ENCODE results near the gene DDX24. TPM values are rescaled to one million over a fixed set of nuclear protein-coding genes. Genes with fewer than 3 reads are reported as not detected.

The DDX24 gene
- total RNA-seq, 1 donor from 2014 or later: 97.3 TPM

DNA sequence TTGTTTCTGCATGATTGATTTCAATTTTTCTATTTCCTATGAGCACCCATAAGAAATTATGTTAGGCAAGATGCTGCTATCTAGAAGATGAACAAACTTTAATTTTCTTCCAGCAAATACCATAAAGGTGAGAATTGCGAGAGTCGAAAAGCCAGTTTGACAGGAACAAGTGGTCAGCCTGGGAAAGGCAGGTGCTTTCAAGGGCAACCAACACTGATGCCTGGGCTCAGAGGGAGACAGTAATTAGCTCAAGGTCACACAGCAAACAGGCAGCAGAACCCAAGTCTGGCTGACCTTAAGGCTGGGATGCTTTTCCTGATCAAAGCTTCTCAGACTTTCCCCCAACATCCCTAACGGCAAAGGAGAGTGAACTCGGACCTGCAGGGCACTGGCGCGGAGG is 61.7 kb downstream of the DDX24 start:
- no peak for DNase-seq (ENCODE audit: low read depth)
- TF ChIP-seq, protein P1, sequence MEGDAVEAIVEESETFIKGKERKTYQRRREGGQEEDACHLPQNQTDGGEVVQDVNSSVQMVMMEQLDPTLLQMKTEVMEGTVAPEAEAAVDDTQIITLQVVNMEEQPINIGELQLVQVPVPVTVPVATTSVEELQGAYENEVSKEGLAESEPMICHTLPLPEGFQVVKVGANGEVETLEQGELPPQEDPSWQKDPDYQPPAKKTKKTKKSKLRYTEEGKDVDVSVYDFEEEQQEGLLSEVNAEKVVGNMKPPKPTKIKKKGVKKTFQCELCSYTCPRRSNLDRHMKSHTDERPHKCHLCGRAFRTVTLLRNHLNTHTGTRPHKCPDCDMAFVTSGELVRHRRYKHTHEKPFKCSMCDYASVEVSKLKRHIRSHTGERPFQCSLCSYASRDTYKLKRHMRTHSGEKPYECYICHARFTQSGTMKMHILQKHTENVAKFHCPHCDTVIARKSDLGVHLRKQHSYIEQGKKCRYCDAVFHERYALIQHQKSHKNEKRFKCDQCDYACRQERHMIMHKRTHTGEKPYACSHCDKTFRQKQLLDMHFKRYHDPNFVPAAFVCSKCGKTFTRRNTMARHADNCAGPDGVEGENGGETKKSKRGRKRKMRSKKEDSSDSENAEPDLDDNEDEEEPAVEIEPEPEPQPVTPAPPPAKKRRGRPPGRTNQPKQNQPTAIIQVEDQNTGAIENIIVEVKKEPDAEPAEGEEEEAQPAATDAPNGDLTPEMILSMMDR (IDR thresholded peaks at IDR 0.05; ENCODE audit: insufficient read depth, low read length, poor library complexity, severe bottlenecking): no peak
- no peaks in the 10 kb centered on the region for H3K27me3 ChIP-seq (ENCODE audit: control insufficient read depth, insufficient read depth, low read length)
- no peak overlapping the region for H3K4me3 ChIP-seq (ENCODE audit: low read depth, low read length)
- no peaks in the 10 kb centered on the region for H3K36me3 ChIP-seq (ENCODE audit: control insufficient read depth, insufficient read depth, low read length)

DNA sequence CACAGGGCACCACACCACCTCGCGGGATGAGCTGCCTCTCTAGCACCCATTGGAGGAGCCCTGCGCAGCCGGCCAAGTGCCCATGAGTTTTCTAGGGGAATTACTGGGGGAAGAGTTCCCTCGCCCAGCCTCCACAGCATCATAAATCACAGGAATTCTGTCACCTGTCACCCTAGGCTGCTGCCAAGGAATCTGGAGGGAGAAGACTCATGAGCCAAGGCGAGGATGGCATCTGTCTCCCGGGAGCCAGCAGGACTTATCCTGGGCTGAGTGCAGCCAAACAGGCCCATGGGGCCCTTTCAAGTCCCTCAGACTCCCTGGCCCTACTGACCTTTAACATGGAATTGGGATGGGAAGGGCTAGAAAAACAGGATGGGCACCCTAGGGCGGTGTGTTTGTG is 62.7 kb downstream of the DDX24 start:
- H3K4me3 ChIP-seq (ENCODE audit: low read depth, low read length): no peak overlapping the region
- no peaks in the 10 kb centered on the region for H3K36me3 ChIP-seq (ENCODE audit: control insufficient read depth, insufficient read depth, low read length)
- TF ChIP-seq, protein P1 (IDR thresholded peaks at IDR 0.05; ENCODE audit: insufficient read depth, low read length, poor library complexity, severe bottlenecking): no peak
- no peak for DNase-seq (ENCODE audit: low read depth)
- no peaks in the 10 kb centered on the region for H3K27me3 ChIP-seq (ENCODE audit: control insufficient read depth, insufficient read depth, low read length)

DNA sequence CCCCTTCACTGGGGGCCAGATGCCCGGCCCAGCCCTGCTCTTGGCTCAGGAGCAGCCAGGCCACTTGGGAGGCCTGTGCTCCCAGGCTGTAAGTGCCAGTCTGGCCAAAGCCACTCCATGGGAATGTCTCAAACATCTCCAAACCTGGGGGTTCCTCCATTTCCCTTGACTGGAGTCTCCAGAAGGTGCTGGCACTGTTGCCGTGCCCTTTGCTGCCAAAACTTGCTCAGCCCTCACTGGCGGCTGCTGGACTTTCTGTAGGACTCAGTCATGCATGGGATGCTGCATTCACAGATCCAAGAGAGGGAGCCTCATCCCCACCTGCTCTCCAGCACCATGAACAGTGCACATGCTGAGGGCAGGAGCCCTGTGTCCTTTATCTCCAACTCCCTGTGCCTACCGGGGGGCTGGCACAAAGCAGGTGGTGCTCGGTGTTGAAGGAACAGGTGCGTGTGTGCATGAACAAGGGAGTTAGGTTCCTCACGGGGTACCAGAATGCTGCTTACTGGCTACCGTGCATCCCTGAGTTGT is 64.5 kb downstream of the DDX24 start:
- Histone ChIP-seq H3K4me3 (ENCODE audit: low read depth, low read length) (no peak overlapping the region), H3K27me3 (ENCODE audit: control insufficient read depth, insufficient read depth, low read length) (no peaks in the 10 kb centered on the region), H3K36me3 (ENCODE audit: control insufficient read depth, insufficient read depth, low read length) (no peaks in the 10 kb centered on the region)
- TF ChIP-seq, protein P1 (IDR thresholded peaks at IDR 0.05; ENCODE audit: insufficient read depth, low read length, poor library complexity, severe bottlenecking): no peak
- no peak for DNase-seq (ENCODE audit: low read depth)

DNA sequence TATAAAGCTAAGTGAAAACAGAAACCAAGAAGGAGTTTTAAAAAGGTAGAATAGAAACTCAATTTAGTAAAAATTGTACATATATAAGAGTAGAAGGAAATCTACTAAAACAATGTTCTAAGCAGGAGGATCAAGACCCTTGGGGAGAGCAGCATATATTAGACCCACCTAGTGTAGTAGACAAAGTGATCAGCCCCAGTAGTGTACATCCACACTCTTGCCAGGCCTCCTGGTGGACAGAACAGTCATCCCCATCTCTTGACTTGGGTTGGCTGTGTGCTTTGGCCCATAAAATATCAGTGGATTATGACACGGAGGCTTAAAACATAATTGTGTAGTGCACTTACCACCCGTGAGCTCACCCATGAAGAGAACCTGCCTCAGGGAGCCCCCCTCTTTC is 65.8 kb downstream of the DDX24 start:
- no peak for DNase-seq (ENCODE audit: low read depth)
- TF ChIP-seq, protein P1 (IDR thresholded peaks at IDR 0.05; ENCODE audit: insufficient read depth, low read length, poor library complexity, severe bottlenecking): no peak
- no peaks in the 10 kb centered on the region for H3K27me3 ChIP-seq (ENCODE audit: control insufficient read depth, insufficient read depth, low read length)
- no peak overlapping the region for H3K4me3 ChIP-seq (ENCODE audit: low read depth, low read length)
- no peaks in the 10 kb centered on the region for H3K36me3 ChIP-seq (ENCODE audit: control insufficient read depth, insufficient read depth, low read length)

DNA sequence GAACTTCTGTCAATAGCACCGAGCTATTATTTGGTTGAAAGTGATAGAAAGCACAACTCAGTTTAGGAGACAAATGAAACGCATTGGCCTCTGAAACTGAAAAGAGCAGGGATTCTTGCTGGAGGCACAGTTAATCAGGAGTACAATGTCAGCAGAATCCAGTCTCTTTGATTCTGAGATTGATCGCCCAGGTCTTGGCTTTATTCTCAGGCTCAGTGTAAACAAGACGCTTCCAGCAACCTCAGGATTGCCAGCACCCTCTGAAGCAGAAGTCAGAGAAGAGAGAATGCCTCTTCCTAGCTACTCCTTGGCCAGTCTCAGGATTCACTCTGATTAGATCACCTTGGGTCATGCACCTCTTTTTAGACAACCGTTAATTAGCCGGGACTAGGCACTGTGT is 66.6 kb downstream of the DDX24 start:
- DNase-seq (ENCODE audit: low read depth): no peak
- TF ChIP-seq, protein P1 (IDR thresholded peaks at IDR 0.05; ENCODE audit: insufficient read depth, low read length, poor library complexity, severe bottlenecking): no peak
- no peaks in the 10 kb centered on the region for H3K27me3 ChIP-seq (ENCODE audit: control insufficient read depth, insufficient read depth, low read length)
- no peak overlapping the region for H3K4me3 ChIP-seq (ENCODE audit: low read depth, low read length)
- no peaks in the 10 kb centered on the region for H3K36me3 ChIP-seq (ENCODE audit: control insufficient read depth, insufficient read depth, low read length)

DNA sequence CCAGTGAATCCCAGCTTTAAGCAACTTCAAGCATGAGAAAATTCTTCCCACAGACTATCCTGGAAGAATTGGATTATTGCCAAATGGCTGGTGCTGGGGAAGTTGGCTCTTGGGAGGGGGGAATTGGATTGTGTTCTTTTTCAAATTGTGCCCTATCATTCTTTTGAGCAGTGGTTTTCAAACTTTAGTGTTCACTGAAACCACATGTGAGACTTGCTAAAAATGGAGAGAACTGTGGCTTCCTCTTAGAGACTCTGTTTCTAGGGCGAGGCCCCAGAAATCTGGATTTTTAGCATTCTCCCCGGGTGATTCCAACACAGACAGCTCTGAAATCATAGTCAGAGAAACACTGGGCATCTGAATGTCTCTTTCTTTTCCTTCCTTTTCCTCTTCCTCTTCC is 69.2 kb downstream of the DDX24 start:
- Histone ChIP-seq H3K4me3 (ENCODE audit: low read depth, low read length) (no peak overlapping the region), H3K36me3 (ENCODE audit: control insufficient read depth, insufficient read depth, low read length) (no peaks in the 10 kb centered on the region)
- no peak for DNase-seq (ENCODE audit: low read depth)

More for the DNA sequence above, 69.2 kb downstream of the DDX24 start:
- H3K27me3 ChIP-seq (ENCODE audit: control insufficient read depth, insufficient read depth, low read length): no peaks in the 10 kb centered on the region
- TF ChIP-seq, protein P1 (IDR thresholded peaks at IDR 0.05; ENCODE audit: insufficient read depth, low read length, poor library complexity, severe bottlenecking): no peak

Data from kidney epithelial cell (primary cell).